ENCODE results near the gene GPSM3. TPM values are rescaled to one million over a fixed set of nuclear protein-coding genes. Genes with fewer than 3 reads are reported as not detected.

Gene GPSM3
- total and polyA plus RNA-seq, 2 donors (not counting 1 experiment from before 2014, with no cell fraction given) = 2.3 to 7.0 TPM

GRCh38 chr6:32177183-32177787 lies 15.2 kb downstream of the GPSM3 start:
- peak overlapping the region; percentile 94 for H3K27ac ChIP-seq (ENCODE audit: insufficient read depth, low read length)
- peak overlapping the region; percentile 68 for H3K9ac ChIP-seq (ENCODE audit: insufficient read depth, low read length)
- H4K20me1 ChIP-seq (ENCODE audit: control insufficient read depth, extremely low read depth, insufficient read depth, low read length) = no peaks in the 10 kb centered on the region
- H3K79me2 ChIP-seq (ENCODE audit: control insufficient read depth, insufficient read depth, low read length) = peaks cover 39% of the 10 kb centered on the region
- peak overlapping the region; percentile 97 for H3K4me2 ChIP-seq (ENCODE audit: extremely low read depth, insufficient read depth, low read length)
- H3K4me1 ChIP-seq (ENCODE audit: control insufficient read depth, extremely low read depth, insufficient read depth, low read length) = peaks cover 18% of the 10 kb centered on the region
- TF ChIP-seq CTCF (conservative IDR thresholded peaks at IDR 0.05 in 1 of 2, IDR thresholded peaks at IDR 0.05 in 1 of 2; ENCODE audit: low read depth in 1 of 2, low read length in 2 of 2) (no peak), EZH2 (IDR thresholded peaks at IDR 0.05; ENCODE audit: low read length, missing control alignments) (no peak)
- H3K4me3 ChIP-seq (replicated peaks in 1 of 4; ENCODE audit: control extremely low read depth in 1 of 4, insufficient read depth in 1 of 4, low read depth in 3 of 4, low read length in 4 of 4) = peak overlapping the region; percentile 73 to 99 (median 90)
- H3K27me3 ChIP-seq (ENCODE audit: control insufficient read depth, insufficient read depth, low read length) = no peaks in the 10 kb centered on the region
- no peaks in the 10 kb centered on the region for H3K9me3 ChIP-seq (ENCODE audit: control insufficient read depth, insufficient read depth, low read depth, low read length)
- H2AFZ ChIP-seq (ENCODE audit: low read length) = peak overlapping the region; percentile 54
- peaks cover 5% of the 10 kb centered on the region for H3K36me3 ChIP-seq (ENCODE audit: control insufficient read depth, insufficient read depth, low read length)
- DNase-seq (ENCODE audit: low read depth in 2 of 2) = no peak

GRCh38 chr6:32176476-32177182 lies 15.8 kb downstream of the GPSM3 start:
- TF ChIP-seq CTCF (conservative IDR thresholded peaks at IDR 0.05 in 1 of 2, IDR thresholded peaks at IDR 0.05 in 1 of 2; ENCODE audit: low read depth in 1 of 2, low read length in 2 of 2) (no peak), EZH2 (IDR thresholded peaks at IDR 0.05; ENCODE audit: low read length, missing control alignments) (no peak)
- Histone ChIP-seq H3K9ac (ENCODE audit: insufficient read depth, low read length) (peak overlapping the region; percentile 68), H3K4me3 (replicated peaks in 1 of 4; ENCODE audit: control extremely low read depth in 1 of 4, insufficient read depth in 1 of 4, low read depth in 3 of 4, low read length in 4 of 4) (peak overlapping the region; percentile 73 to 99 (median 90)), H3K27ac (ENCODE audit: insufficient read depth, low read length) (peak overlapping the region; percentile 94), H3K4me1 (ENCODE audit: control insufficient read depth, extremely low read depth, insufficient read depth, low read length) (peaks cover 18% of the 10 kb centered on the region), H3K36me3 (ENCODE audit: control insufficient read depth, insufficient read depth, low read length) (peaks cover 5% of the 10 kb centered on the region), H3K79me2 (ENCODE audit: control insufficient read depth, insufficient read depth, low read length) (peaks cover 39% of the 10 kb centered on the region), H3K9me3 (ENCODE audit: control insufficient read depth, insufficient read depth, low read depth, low read length) (no peaks in the 10 kb centered on the region), H3K27me3 (ENCODE audit: control insufficient read depth, insufficient read depth, low read length) (no peaks in the 10 kb centered on the region), H2AFZ (ENCODE audit: low read length) (peak overlapping the region; percentile 42), H4K20me1 (ENCODE audit: control insufficient read depth, extremely low read depth, insufficient read depth, low read length) (no peaks in the 10 kb centered on the region), H3K4me2 (ENCODE audit: extremely low read depth, insufficient read depth, low read length) (peak overlapping the region; percentile 97)
- peak; percentile 63 to 81 for DNase-seq (ENCODE audit: low read depth in 2 of 2)

- Histone ChIP-seq H2AFZ (ENCODE audit: low read length) (peak within 1 kb of the TSS; percentile 49), H3K9ac (ENCODE audit: insufficient read depth, low read length) (peak within 1 kb of the TSS; percentile 91), H3K4me3 (replicated peaks in 1 of 4; ENCODE audit: control extremely low read depth in 1 of 4, insufficient read depth in 1 of 4, low read depth in 3 of 4, low read length in 4 of 4) (peak within 1 kb of the TSS; percentile 86 to 99 (median 90)), H3K27ac (ENCODE audit: insufficient read depth, low read length) (peak within 1 kb of the TSS; percentile 94), H3K9me3 (ENCODE audit: control insufficient read depth, insufficient read depth, low read depth, low read length) (no peaks in the 10 kb centered on the region), H3K27me3 (ENCODE audit: control insufficient read depth, insufficient read depth, low read length) (no peaks in the 10 kb centered on the region), H3K4me1 (ENCODE audit: control insufficient read depth, extremely low read depth, insufficient read depth, low read length) (peaks cover 18% of the 10 kb centered on the region), H4K20me1 (ENCODE audit: control insufficient read depth, extremely low read depth, insufficient read depth, low read length) (no peaks in the 10 kb centered on the region), H3K4me2 (ENCODE audit: extremely low read depth, insufficient read depth, low read length) (peak within 1 kb of the TSS; percentile 97), H3K36me3 (ENCODE audit: control insufficient read depth, insufficient read depth, low read length) (peaks cover 6% of the 10 kb centered on the region), H3K79me2 (ENCODE audit: control insufficient read depth, insufficient read depth, low read length) (peaks cover 39% of the 10 kb centered on the region)
- peak; percentile 97 to 98 for DNase-seq (ENCODE audit: low read depth in 2 of 2)
- TF ChIP-seq CTCF (conservative IDR thresholded peaks at IDR 0.05 in 1 of 2, IDR thresholded peaks at IDR 0.05 in 1 of 2; ENCODE audit: low read depth in 1 of 2, low read length in 2 of 2) (no peak), EZH2 (IDR thresholded peaks at IDR 0.05; ENCODE audit: low read length, missing control alignments) (no peak)
These were observed 16.6 kb downstream of the GPSM3 start, which contains the start of gene AGPAT1 for GRCh38 chr6:32175711-32176475. Gene AGPAT1, minus strand, starts transcription at chr6:32176084. Its CDS starts 4,588 bp downstream, at chr6:32171496.
